Esophagus muscularis mucosa (tissue), 4 donors: ENCODE data around the gene DAG1. TPM values are rescaled to one million over a fixed set of nuclear protein-coding genes. Genes with fewer than 3 reads are reported as not detected.

Source experiments
- DNase-seq: peaks from one replicate; pipeline ENCODE4 v3.0.0-alpha.2; 2017; ENCODE audit errors: extremely low spot score
- H3K27ac ChIP-seq, 4 donors: fragments of 200-600 bp; sonication (generic); replicated peaks in 1 of 4; 1 replicate in 3 of 4; 2 replicates in 1 of 4; pipeline ENCODE4 v1.5.1; 2016 to 2019; ENCODE audit warnings: mild to moderate bottlenecking in 1 of 4
- H3K27me3 ChIP-seq, 4 donors: fragments of 200-600 bp; sonication (generic); one replicate each; pipeline versions ENCODE4 v1.5.1 to v1.6.0; 2016 to 2019
- H3K36me3 ChIP-seq, 4 donors: fragments of 200-600 bp; sonication (generic); one replicate each; pipeline ENCODE4 v1.5.1; 2016 to 2019
- H3K4me1 ChIP-seq, 4 donors: fragments of 200-600 bp; sonication (generic); one replicate each; pipeline ENCODE4 v1.5.1; 2016 to 2019
- H3K4me3 ChIP-seq, 4 donors: fragments of 200-600 bp; sonication (generic); 1 replicate in 2 of 4; 2 replicates in 2 of 4; pipeline ENCODE4 v1.5.1; 2016 to 2019; ENCODE audit warnings: mild to moderate bottlenecking in 4 of 4, moderate library complexity in 1 of 4
- H3K9me3 ChIP-seq, 4 donors: fragments of 200-600 bp; sonication (generic); 1 replicate in 3 of 4; 2 replicates in 1 of 4; pipeline ENCODE4 v1.5.1; 2016 to 2019
- CTCF ChIP-seq, 3 experiments: fragments of 200-600 bp in 2 of 3; fragments of 450-650 bp in 1 of 3; sonication (generic) in 2 of 3; IDR thresholded peaks; one replicate each; pipeline ENCODE4 v1.5.1; 2017 to 2019; ENCODE audit warnings: antibody characterized with exemption in 3 of 3, mild to moderate bottlenecking in 2 of 3, moderate library complexity in 1 of 3
- EP300 ChIP-seq: sonication (generic); formaldehyde crosslinking; IDR thresholded peaks from one replicate; pipeline ENCODE4 v1.6.1; 2017; ENCODE audit warnings: antibody characterized with exemption
- POLR2A ChIP-seq: fragments of 450-650 bp; IDR thresholded peaks from one replicate; pipeline ENCODE4 v1.6.1; 2017; ENCODE audit warnings: antibody characterized with exemption, moderate library complexity, mild to moderate bottlenecking, low read depth
- POLR2AphosphoS5 ChIP-seq, 2 donors: sonication (generic); formaldehyde crosslinking; IDR thresholded peaks; one replicate each; pipeline ENCODE4 v1.6.1; 2017; ENCODE audit warnings: antibody characterized with exemption in 2 of 2
- WGBS: methylation state at CpG from one replicate; pipeline ENCODE4 v1.1.5; 2018; 5-methylcytosine and 5-hydroxymethylcytosine counted together
- intact Hi-C: fragments of 100-400 bp; cut with DNase I; formaldehyde crosslinking; loops from one replicate; pipeline ENCODE4 v1.15.1; 2023
- total RNA-seq, 4 donors: library from RNA; depleted of rRNA; stranded (reverse); fragments of >200 nt; gene quantifications; one replicate each; pipeline versions ENCODE4 v1.1.0 to v1.2.1, GENCODE V29; 2016

Gene DAG1
- total RNA-seq, 4 donors from 2014 or later: 89.3 to 190 (median 135) TPM

DNA sequence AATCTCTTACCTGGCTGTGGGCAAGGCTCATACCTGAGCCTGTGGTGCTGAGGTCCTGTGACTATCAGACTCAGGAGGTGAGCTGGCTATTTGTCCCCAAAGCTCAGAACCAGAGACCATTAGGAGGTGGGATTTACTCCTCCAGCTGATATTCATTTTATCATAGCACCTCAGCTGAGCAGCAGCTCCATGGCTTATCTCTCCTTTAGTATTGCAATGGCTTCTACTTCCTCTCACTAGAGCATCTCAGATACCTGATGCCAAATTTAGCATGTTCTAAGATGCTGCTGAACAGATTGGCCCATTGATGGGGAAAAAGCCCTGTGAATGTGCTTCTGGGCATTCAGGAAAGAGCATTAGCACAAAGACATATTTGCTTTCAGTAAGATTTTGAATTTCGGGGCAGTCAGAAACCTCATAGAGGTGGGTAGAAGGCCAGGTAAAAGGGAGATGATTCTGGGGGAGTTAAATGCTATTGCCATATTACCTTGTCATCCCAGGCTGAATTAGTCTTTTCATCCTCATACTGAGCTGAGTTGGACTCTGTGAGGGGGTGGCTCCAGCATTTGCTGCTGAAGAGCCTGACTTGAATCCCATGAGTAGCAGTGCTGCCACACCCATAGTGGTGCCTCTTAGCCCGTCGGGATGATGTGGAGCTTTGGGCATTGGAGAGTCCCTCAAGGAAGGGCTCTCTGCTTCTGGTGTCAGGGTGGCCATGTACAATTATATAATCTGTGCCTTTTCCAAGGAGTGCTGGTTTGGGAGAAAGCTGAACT lies 86.6 kb downstream of the DAG1 start:
- Histone ChIP-seq H3K36me3 (no peaks in the 10 kb centered on the region), H3K27ac (no peak overlapping the region), H3K4me1 (peaks cover 15 to 23% (median 21%) of the 10 kb centered on the region in 4 donors), H3K4me3 (no peak overlapping the region), H3K27me3 (no peaks in the 10 kb centered on the region), H3K9me3 (no peaks in the 10 kb centered on the region)
- no peak for TF ChIP-seq EP300
- no peak for TF ChIP-seq POLR2A
- no peak for TF ChIP-seq CTCF (IDR thresholded peaks at IDR 0.05)
- TF ChIP-seq POLR2AphosphoS5 (IDR thresholded peaks at IDR 0.05): no peak
- no peak for DNase-seq
- intact Hi-C loops: no loop called here
- 100% methylated on average over 3 of the region's 3 CpGs for WGBS

DNA sequence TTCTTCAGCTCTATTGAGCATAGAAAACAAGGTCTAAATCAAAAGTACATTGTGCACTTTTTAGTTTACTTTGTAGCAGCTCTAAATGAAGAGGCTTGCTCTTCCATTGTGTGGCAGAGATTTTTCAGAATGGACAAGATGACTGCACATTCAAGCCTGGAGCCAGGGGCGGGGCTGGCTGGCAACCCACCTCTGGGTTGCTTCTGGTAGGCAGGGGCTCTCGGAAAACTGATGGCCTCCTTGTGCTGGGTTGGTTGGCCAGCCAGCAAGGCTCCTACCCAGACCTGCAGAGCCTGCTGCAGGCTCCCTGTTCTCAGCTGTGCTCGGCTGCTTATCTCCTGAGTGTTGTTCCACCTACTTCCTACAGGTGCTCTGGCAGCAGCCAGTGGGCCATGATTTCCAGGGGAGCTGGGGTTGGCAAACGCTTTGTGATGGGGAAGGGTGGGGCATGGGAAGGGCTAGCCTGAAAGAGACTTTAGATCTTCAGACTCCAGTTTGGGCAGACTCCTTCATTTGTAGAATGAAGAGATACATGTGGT lies 93.0 kb downstream of the DAG1 start:
- no peaks in the 10 kb centered on the region for H3K4me1 ChIP-seq
- TF ChIP-seq EP300: no peak
- no peak for TF ChIP-seq POLR2AphosphoS5 (IDR thresholded peaks at IDR 0.05)
- TF ChIP-seq POLR2A: no peak
- TF ChIP-seq CTCF (IDR thresholded peaks at IDR 0.05): no peak
- DNase-seq: no peak
- H3K27me3 ChIP-seq: no peaks in the 10 kb centered on the region
- no peaks in the 10 kb centered on the region for H3K9me3 ChIP-seq
- H3K4me3 ChIP-seq: no peak overlapping the region
- WGBS: 83% methylated on average over 1 of the region's 4 CpGs
- intact Hi-C loops: no loop called here
- no peaks in the 10 kb centered on the region for H3K36me3 ChIP-seq
- no peak overlapping the region for H3K27ac ChIP-seq

DNA sequence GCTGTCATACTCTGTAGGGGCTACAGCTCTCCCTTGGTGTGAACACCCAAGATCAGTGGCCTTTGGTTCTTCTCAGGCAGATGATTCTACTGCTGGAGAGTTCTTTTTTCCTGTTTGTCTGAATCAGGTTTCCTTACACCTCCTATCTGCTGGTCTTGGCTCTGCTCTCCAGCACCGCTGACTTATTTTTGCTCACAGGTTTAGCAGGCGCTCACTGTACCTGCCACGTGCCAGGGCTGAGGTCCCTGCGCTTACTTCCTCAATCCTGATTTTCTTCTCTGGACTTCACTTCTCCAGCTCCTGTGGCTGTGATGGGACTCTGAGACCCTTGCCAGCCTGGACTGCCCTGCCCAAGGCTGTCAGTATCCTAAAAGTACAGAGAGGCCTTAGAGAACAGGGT lies 93.7 kb downstream of the DAG1 start:
- Histone ChIP-seq H3K27ac (no peak overlapping the region), H3K4me1 (no peaks in the 10 kb centered on the region), H3K9me3 (no peaks in the 10 kb centered on the region), H3K4me3 (no peak overlapping the region), H3K36me3 (no peaks in the 10 kb centered on the region), H3K27me3 (no peaks in the 10 kb centered on the region)
- WGBS: 99% methylated on average over 4 of the region's 4 CpGs
- no peak for TF ChIP-seq EP300
- no peak for TF ChIP-seq POLR2A
- TF ChIP-seq CTCF (IDR thresholded peaks at IDR 0.05): no peak
- no peak for TF ChIP-seq POLR2AphosphoS5 (IDR thresholded peaks at IDR 0.05)
- intact Hi-C loops: no loop called here
- DNase-seq: no peak

DNA sequence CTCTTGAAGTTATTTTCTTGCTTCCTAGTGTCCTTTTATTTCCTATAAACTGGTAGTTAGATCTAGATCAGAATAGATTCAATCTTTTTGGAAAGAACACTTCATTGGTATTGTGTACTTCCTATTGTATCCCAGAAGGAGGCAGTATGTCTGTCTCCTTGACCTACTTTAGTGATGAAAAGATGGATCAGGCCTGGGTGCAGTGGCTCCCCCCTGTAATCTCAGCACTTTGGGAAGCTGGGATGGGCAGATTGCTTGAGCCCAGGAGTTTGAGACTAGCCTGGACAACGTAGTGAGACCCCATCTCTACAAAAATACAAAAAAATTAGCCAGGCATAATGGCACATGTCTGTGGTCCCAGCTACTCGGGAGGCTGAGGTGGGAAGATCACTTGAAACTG lies 96.2 kb downstream of the DAG1 start:
- DNase-seq: no peak
- Histone ChIP-seq H3K9me3 (no peaks in the 10 kb centered on the region), H3K4me1 (no peaks in the 10 kb centered on the region), H3K27ac (no peak overlapping the region), H3K36me3 (no peaks in the 10 kb centered on the region), H3K4me3 (no peak overlapping the region), H3K27me3 (no peaks in the 10 kb centered on the region)
- intact Hi-C loops: no loop called here
- WGBS: 84% methylated on average over 2 of the region's 2 CpGs
- TF ChIP-seq CTCF (IDR thresholded peaks at IDR 0.05) (no peak), POLR2AphosphoS5 (IDR thresholded peaks at IDR 0.05) (no peak), POLR2A (no peak), EP300 (no peak)
